UCSD-AML1 (cell line): ENCODE results near the gene KRT222.

Source experiments
- DNase-seq: peaks from one replicate; lab custom pipeline; 2025; ENCODE audit not compliant: unreplicated experiment; lab: John Stamatoyannopoulos, UW

Gene KRT222

GRCh38 chr17:40664582-40665333, at the start of gene KRT222:
KRT222 (minus strand) TSS chr17:40665177; CDS start chr17:40665099, 78 bp downstream.
- no peak for DNase-seq

DNA sequence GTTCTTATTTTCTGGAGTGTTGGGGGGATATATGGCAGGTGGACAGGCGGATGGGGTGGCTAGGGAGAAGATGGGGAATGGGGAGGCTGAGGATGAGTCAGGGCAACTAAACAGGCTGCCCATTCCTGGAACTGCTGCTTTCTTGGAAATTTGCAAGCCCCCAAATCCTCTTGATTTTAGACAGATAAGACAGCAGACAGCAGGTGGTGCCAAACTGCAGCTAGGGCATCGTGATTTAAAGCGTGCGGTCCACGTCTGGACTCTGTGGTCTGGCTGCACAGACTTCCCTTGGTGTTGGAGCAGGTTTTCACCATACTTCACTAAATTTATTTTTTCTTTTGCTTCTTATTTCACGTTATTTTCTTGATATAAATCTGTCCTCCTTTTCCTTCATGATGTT, 49.5 kb upstream of the KRT222 start:
- no peak for DNase-seq

- no peak for DNase-seq
Observed at GRCh38 chr17:40707745-40708144, 42.8 kb upstream of the KRT222 start.

DNA sequence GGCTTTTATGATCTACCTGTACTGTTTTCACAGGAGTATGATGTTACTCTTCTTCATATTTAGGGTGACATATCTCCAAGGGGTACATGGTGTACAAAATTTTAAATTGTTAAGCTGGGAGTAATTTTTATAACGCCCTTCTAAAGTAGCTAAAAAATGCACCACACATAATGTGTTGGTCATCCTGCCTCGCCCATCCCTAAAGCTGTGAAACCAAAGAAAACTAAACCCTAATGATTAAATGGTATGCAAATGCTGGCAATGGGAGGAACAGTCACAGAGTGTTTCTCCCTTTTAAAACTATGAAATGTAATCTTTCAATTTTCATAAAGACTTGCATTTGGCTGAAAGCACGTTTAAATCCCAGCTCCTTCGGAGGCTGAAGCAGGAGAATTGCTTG, 40.6 kb upstream of the KRT222 start:
- no peak for DNase-seq

DNA sequence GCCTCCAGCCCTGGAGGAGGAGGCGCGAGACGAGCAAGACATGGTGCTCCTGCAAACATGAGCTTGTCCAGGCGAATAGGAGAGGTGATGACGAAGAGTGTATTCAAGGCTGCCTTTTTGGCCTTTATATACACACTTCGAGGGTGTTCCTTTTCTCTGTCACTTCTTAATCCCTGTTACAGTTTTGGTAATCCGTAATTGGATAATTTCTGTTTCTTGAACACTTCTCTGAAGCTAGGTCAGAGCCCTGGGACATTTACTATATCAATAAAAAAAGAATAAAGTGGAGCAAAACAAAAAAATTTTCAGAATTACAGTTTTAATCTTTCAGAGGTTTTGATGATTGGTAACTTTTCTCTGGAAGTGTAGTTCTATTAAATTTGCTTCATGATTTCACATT, 38.7 kb upstream of the KRT222 start, which contains the start of gene KRT24:
KRT24 (minus strand) TSS at position 101 of the 400 bp plus-strand sequence; CDS start at position 42, 59 bp downstream.
- DNase-seq, result no peak

- DNase-seq, result no peak
Observed at GRCh38 chr17:40702271-40702670, 37.3 kb upstream of the KRT222 start.

DNA sequence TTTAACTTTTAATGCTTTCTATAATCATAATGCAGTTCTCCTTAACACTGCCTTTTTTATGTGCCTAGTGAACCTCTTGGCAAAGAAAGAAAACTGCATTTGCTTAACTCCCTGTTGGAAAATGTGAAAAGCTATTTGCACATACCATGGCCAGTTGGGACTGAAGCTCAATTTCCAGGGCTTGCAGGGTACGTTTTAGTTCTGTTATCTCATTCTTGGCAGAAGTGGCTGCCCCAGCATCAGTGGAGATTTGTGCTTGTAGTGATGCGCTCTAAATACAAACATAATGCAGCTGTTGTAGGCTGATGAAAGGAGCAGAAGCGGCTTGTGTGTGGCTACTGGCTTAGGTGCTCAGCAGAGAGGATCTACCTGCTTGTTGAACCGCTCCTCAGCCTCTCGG, 34.9 kb upstream of the KRT222 start:
- DNase-seq, result no peak

DNA sequence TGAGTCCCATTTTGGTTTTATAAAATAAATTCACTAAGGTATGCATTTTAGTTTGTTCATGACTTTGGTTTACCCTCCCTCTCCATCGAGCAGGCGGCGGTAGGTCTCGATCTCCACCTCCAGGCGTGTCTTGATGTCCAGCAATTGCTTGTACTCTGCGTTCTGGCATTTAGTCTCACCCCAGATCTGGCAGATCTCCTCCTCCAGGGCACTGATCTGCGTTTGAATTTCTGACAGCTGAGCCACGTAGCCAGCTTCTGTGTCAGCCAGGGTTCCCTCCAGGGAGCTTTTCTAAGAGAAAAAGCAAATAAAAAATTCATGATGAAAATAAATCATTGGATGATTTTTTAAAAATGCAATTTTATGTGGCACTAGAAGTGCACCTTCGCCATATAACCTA, 34.4 kb upstream of the KRT222 start:
- no peak for DNase-seq

GRCh38 chr17:40697297-40697696, 32.3 kb upstream of the KRT222 start:
- DNase-seq, result no peak

- DNase-seq, result no peak
Observed at GRCh38 chr17:40696651-40697072, 31.7 kb upstream of the KRT222 start.

DNA sequence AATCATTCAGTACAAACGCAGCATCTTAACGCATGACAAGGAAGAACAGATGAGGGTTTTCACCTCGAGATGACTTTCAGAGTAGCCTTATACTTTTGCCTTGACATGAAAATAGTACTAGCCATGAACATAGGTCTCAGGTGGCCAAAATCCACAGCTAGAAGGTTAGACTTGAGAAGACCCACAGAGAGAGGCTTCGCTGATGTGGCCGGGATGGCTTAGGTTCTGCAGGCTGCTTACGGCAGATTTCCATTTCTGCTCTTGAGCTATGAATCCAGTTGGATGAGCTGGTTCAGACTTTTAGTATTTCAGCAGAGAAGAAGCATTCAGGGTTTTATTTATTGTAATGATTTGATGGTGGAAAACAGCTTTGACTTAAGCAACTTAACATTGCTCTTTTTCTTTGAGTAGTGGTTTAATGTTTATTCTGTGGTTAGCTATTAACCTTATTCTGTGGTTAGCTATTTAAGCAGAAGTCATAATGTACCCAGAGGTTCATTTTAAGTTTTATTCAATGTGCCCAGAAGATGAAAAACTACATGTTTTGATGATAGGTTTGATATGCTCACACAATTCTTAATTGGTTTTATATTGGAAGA, 31.0 kb upstream of the KRT222 start:
- DNase-seq, result no peak

- DNase-seq, result no peak
Observed at GRCh38 chr17:40694584-40694983, 29.6 kb upstream of the KRT222 start.

- DNase-seq, result no peak
Observed at GRCh38 chr17:40687106-40687505, 22.1 kb upstream of the KRT222 start.

- DNase-seq, result no peak
Observed at GRCh38 chr17:40686192-40686591, 21.2 kb upstream of the KRT222 start.

GRCh38 chr17:40680998-40681397, 16.0 kb upstream of the KRT222 start:
- DNase-seq, result no peak

DNA sequence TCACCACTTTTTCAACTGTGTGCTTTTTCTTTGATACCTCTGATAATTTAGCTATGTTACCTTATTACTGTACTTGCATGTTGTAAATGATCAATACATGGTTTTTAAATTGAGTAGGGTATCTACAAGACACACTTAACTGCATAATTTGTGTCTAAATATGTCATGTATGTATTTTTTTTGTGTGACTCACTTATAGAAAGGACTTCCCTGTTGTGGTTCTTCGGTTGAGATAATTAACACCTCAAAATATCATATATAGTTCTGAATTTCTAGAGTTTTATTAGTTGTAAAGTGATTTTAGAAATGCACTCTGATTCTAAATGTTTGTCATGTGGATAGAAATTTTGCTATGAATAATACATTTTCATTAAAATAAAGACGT, 14.5 kb upstream of the KRT222 start:
- DNase-seq, result no peak

DNA sequence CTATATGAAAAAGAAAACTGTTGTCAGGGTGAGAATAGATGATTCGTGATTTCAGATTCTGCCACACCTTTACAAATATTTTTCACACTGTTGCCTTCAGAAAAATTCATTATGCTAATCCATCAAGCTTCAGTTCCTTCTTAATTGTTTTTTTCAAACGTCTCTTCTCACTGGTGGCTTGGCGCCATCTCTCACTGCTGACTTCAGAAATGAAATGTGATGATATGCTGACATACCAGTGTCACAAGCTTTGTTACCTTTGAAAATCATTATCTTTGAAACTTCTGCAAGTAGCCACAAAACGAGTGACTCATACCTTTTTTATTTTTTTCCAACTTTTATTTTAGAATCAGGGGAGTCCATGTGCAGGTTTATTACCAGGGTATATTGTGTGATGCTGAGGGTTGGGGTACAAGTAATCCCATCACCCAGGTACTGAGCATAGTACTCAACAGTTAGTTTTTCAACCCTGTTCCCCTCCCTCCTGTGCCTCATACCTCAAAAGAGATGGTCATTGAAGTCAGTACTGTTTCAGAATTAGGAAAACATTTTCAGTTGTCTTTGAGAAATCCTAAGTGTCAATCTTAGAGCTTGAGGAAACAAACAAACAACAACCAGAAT, 14.0 kb upstream of the KRT222 start:
- DNase-seq, result no peak

GRCh38 chr17:40675905-40676304, 10.9 kb upstream of the KRT222 start:
- no peak for DNase-seq

DNA sequence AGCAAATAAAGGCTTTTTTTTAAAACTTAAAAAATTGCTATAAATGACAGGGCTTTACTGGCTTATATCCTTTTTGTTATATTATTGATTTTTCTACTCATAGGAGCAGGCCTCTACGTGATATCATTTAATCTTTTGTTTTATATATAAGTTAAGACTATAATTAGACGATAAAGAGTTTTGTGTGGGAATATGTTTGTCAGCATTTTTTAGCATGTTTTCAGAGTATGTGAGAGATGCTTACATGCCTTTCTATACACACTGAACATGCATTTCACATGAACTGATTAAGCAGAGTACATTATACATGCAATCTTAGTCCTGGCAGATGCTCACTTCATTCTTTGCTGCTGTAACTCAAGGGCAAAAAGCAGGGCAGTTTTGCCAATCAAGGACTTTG, 7.7 kb upstream of the KRT222 start:
- DNase-seq, result no peak

DNA sequence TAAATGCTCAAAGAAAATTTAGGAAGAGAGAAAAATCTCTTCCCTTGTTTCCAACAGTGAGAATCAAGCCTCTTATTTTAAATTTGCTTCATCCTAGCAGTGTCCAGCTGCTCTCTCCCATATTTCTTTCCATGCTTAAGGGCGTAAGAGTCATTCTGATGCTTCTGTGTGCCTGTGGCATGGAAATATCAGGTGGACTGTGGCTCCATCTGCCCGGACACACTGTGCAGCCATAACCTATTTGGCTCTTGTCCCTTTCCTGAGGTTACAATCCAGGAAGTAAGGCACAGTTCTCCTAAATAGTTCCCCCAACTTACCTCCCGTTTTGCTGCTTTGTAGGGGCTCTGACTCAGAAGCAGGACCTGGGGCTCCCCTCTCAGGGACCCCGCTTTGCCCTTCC, 6.3 kb upstream of the KRT222 start:
- DNase-seq, result no peak

GRCh38 chr17:40666331-40666730, 1.4 kb upstream of the KRT222 start:
- no peak for DNase-seq

DNA sequence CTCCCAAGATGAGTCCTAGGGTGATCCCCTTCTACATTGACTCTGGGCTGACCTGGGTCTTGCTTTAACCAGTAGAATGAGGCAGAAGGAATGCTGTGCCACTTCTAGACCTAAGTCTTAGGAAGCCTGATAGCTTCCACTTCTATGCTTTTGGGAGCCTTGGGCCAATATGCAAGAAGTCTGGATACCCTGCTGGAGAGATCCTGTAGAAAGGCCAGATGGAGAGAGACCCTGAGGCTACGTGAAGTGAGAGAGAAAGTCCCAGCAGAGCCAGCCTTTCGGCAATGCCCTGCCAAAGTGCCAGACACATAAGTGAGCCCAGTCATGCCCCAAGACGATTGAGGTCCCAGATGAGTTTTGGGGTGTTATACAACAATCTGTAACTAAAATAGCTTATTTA, 1.7 kb downstream of the KRT222 start:
- DNase-seq, result no peak
